ENCODE data around the gene GPR68. TPM values are rescaled to one million over a fixed set of nuclear protein-coding genes. Genes with fewer than 3 reads are reported as not detected.
A peak's percentile ranks its signal among the peaks of the same experiment; 100 is the strongest.

The GPR68 gene
- total RNA-seq, 5 donors from 2014 or later (not counting 1 experiment from before 2014, with no cell fraction given), result 3.0 to 16.4 (median 10.0) TPM

DNA sequence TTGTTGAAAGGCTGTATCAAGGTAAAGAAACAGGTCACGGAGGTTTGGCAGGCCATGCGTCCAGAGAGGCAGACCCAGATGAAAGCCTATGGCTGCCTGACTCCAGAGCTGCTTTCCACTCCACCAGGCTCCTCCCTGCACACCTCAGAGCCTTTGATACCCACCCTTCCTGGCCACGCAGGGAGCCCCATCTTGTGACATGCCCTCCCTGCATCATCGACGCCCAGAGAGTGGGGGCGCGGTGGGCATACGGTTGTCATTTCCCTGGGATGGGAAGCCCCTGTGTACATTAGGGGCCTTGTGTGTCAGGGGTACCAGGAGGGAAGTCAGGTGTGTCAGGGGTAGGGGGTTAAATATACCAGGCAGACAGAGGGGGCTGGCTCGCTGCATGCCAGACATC is 30.3 kb upstream of the GPR68 start:
- H3K4me3 Mint-ChIP-seq, result no peak overlapping the region
- no peaks in the 10 kb centered on the region for H3K9me3 Mint-ChIP-seq
- H3K27me3 Mint-ChIP-seq, result no peaks in the 10 kb centered on the region
- H3K4me1 Mint-ChIP-seq, result peaks cover under 1 to 4% (median 3%) of the 10 kb centered on the region in 3 donors
- Histone ChIP-seq H3K9me3 (no peaks in the 10 kb centered on the region), H3K27me3 (replicated peaks in 1 of 2; ENCODE audit: control insufficient read depth in 2 of 2, extremely low read depth in 1 of 2, insufficient read depth in 2 of 2, low read length in 1 of 2) (no peaks in the 10 kb centered on the region), H3K4me1 (ENCODE audit: control insufficient read depth in 1 of 2, extremely low read depth in 1 of 2, insufficient read depth in 2 of 2, low read length in 2 of 2) (peaks cover 0 to 7% of the 10 kb centered on the region in 2 experiments), H3K36me3 (ENCODE audit: control insufficient read depth in 2 of 2, extremely low read depth in 1 of 2, insufficient read depth in 1 of 2, low read length in 1 of 2) (peaks cover 56 to 93% of the 10 kb centered on the region in 2 donors), H3K4me3 (ENCODE audit: control insufficient read depth in 1 of 2, extremely low read depth in 1 of 2, low read length in 1 of 2) (no peak overlapping the region), H3K27ac (ENCODE audit: low read length) (no peak overlapping the region)
- ChIA-PET POLR2A (no interaction called here), CTCF (no interaction called here)
- DNase-seq (no peak), ATAC-seq (replicated peaks in 1 of 4) (no peak)
- WGBS (ENCODE audit: insufficient coverage), result 88% methylated on average over 7 of the region's 9 CpGs
- H3K27ac Mint-ChIP-seq, result peak overlapping the region in 1 of 2 donors; percentile 36
- peaks cover 33% of the 10 kb centered on the region for H3K36me3 Mint-ChIP-seq

DNA sequence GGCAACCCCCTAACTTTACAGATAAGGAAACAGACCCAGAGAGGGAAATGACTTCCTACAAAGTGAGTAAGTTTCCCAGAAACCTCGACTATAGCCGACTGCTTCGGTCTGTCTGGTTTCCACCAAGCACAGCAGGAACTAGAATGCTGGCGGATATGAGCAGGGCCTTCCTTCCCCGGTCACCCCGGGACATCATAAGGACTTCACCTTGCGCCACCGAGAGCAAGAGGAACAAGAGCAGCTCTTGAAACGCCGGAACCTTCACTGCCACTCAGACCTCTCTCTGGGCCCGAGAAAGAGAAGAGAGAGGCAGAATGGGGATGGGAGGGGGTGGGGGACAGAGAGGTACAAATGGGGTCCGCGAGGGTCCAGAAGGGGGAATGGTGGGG is 29.4 kb upstream of the GPR68 start:
- 94% methylated on average over 7 of the region's 13 CpGs for WGBS (ENCODE audit: insufficient coverage)
- ChIA-PET CTCF (no interaction called here), POLR2A (interaction anchor here in 1 of 2 donors (0.6 kb wide), 1 partner anchor 93 kb away, joined by 6 read pairs; no protein-coding TSS in a partner anchor)
- H3K9me3 Mint-ChIP-seq, result no peaks in the 10 kb centered on the region
- no peak overlapping the region for H3K27ac ChIP-seq (ENCODE audit: low read length)
- no peak overlapping the region for H3K4me3 Mint-ChIP-seq
- peaks cover 0 to 7% of the 10 kb centered on the region in 2 experiments for H3K4me1 ChIP-seq (ENCODE audit: control insufficient read depth in 1 of 2, extremely low read depth in 1 of 2, insufficient read depth in 2 of 2, low read length in 2 of 2)
- ATAC-seq (replicated peaks in 1 of 4), result no peak
- H3K9me3 ChIP-seq, result no peaks in the 10 kb centered on the region
- H3K27me3 ChIP-seq (replicated peaks in 1 of 2; ENCODE audit: control insufficient read depth in 2 of 2, extremely low read depth in 1 of 2, insufficient read depth in 2 of 2, low read length in 1 of 2), result no peaks in the 10 kb centered on the region
- no peak overlapping the region for H3K4me3 ChIP-seq (ENCODE audit: control insufficient read depth in 1 of 2, extremely low read depth in 1 of 2, low read length in 1 of 2)
- H3K36me3 Mint-ChIP-seq, result peaks cover 36% of the 10 kb centered on the region
- no peaks in the 10 kb centered on the region for H3K27me3 Mint-ChIP-seq
- DNase-seq, result no peak
- peaks cover 50 to 92% of the 10 kb centered on the region in 2 donors for H3K36me3 ChIP-seq (ENCODE audit: control insufficient read depth in 2 of 2, extremely low read depth in 1 of 2, insufficient read depth in 1 of 2, low read length in 1 of 2)
- H3K4me1 Mint-ChIP-seq, result peaks cover 4 to 10% (median 7%) of the 10 kb centered on the region in 3 donors
- H3K27ac Mint-ChIP-seq, result no peak overlapping the region

DNA sequence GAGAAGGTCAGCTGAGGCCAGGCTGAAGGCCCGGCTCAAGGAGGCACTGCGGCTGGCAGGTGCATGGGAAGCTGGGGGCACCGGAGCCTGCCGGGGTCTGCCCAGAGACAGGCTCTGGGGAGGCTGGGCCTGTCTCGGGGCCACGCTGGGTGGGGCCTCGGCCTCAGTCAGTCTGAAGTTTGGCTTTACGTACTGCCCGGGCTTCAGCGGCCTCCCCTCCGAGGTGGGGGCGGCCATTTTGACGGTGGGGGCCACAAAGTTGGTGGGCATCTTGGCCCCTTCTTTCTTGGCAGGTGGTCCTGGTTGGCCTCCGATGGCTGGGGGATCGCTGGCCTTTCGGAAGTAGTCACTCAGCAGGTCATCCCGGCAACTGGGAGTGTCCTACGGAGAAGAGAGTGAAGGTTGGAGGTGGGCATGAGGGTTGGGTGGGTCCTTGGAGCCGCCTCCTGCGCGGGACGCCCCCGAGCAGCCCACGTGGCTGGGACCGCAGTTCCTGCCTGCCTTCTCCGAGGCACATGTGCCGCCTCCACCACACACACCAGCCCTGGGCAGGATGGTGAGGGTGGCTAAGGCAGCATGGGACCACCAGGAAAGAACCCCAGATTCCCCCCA is 28.9 kb upstream of the GPR68 start:
- 98% methylated on average over 11 of the region's 27 CpGs for WGBS (ENCODE audit: insufficient coverage)
- no peak overlapping the region for H3K4me3 ChIP-seq (ENCODE audit: control insufficient read depth in 1 of 2, extremely low read depth in 1 of 2, low read length in 1 of 2)
- peaks cover 4 to 15% (median 7%) of the 10 kb centered on the region in 3 donors for H3K4me1 Mint-ChIP-seq
- no peaks in the 10 kb centered on the region for H3K9me3 Mint-ChIP-seq
- H3K36me3 ChIP-seq (ENCODE audit: control insufficient read depth in 2 of 2, extremely low read depth in 1 of 2, insufficient read depth in 1 of 2, low read length in 1 of 2), result peaks cover 47 to 87% of the 10 kb centered on the region in 2 donors
- ATAC-seq (replicated peaks in 1 of 4) (peak in 1 of 4 experiments; percentile 9), DNase-seq (no peak)
- no peaks in the 10 kb centered on the region for H3K27me3 ChIP-seq (replicated peaks in 1 of 2; ENCODE audit: control insufficient read depth in 2 of 2, extremely low read depth in 1 of 2, insufficient read depth in 2 of 2, low read length in 1 of 2)
- peaks cover 34% of the 10 kb centered on the region for H3K36me3 Mint-ChIP-seq
- ChIA-PET POLR2A (interaction anchor here in 1 of 2 donors (0.6 kb wide), 1 partner anchor 93 kb away, joined by 6 read pairs; no protein-coding TSS in a partner anchor), CTCF (no interaction called here)
- no peak overlapping the region for H3K4me3 Mint-ChIP-seq
- no peak overlapping the region for H3K27ac Mint-ChIP-seq
- no peaks in the 10 kb centered on the region for H3K9me3 ChIP-seq
- no peak overlapping the region for H3K27ac ChIP-seq (ENCODE audit: low read length)
- peaks cover 0 to 7% of the 10 kb centered on the region in 2 experiments for H3K4me1 ChIP-seq (ENCODE audit: control insufficient read depth in 1 of 2, extremely low read depth in 1 of 2, insufficient read depth in 2 of 2, low read length in 2 of 2)
- H3K27me3 Mint-ChIP-seq, result no peaks in the 10 kb centered on the region

DNA sequence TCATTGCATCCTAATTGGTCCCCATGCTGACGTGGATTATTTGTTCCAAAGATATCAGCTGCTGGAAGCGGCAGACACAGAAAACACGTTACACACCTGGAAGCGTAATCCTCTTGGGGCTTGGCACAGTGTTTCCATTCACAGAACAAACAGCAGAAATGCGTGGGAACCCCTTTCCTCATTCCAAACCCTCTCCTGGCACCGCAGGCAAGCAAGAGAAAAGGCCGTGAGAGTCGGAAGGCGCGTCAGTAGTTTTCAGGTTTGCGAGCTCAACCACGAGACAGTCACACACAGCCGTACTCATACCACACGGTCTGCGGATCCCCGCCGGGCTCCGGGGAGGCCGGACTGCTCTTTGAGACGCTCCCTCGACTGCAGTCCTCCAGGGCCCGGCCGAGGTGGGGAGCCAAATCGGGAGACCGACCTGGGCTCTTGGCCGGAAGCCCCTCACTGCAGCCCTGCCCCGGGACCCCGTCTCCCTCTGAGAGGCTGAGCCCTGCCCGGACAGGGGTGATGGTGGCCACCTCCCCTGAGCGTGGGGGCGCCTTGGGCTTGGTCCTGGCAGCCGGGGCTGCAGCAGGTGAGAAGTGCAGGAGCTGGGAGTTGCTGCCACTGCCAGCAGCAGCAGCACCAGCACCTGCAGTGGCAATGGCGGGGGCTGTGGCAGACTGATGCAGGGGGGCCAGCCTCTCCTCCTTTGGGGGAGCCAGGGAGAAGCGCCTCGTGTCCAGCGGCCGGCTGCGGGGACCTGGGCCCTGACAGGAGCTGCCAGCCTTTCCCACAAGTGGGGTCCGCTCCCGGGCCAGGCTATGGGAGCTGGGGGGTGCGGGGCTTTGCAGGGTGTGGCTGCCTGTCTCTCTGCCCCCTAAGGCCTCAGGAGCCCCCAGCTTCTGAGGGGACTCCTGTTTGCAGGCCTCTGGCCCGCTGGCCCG is 28.1 kb upstream of the GPR68 start:
- Histone ChIP-seq H3K9me3 (no peaks in the 10 kb centered on the region), H3K36me3 (ENCODE audit: control insufficient read depth in 2 of 2, extremely low read depth in 1 of 2, insufficient read depth in 1 of 2, low read length in 1 of 2) (peaks cover 40 to 81% of the 10 kb centered on the region in 2 donors), H3K27me3 (replicated peaks in 1 of 2; ENCODE audit: control insufficient read depth in 2 of 2, extremely low read depth in 1 of 2, insufficient read depth in 2 of 2, low read length in 1 of 2) (no peaks in the 10 kb centered on the region), H3K27ac (ENCODE audit: low read length) (no peak overlapping the region), H3K4me3 (ENCODE audit: control insufficient read depth in 1 of 2, extremely low read depth in 1 of 2, low read length in 1 of 2) (no peak overlapping the region), H3K4me1 (ENCODE audit: control insufficient read depth in 1 of 2, extremely low read depth in 1 of 2, insufficient read depth in 2 of 2, low read length in 2 of 2) (peaks cover 0 to 7% of the 10 kb centered on the region in 2 experiments)
- ChIA-PET CTCF (interaction anchor here in 1 of 2 donors (1.0 kb wide), 1 partner anchor 95 kb away, joined by 5 read pairs; no protein-coding TSS in a partner anchor), POLR2A (no interaction called here)
- H3K27ac Mint-ChIP-seq, result no peak overlapping the region
- H3K27me3 Mint-ChIP-seq, result no peaks in the 10 kb centered on the region
- no peaks in the 10 kb centered on the region for H3K9me3 Mint-ChIP-seq
- ATAC-seq (replicated peaks in 1 of 4), result peak in 1 of 4 experiments; percentile 7
- 95% methylated on average over 35 of the region's 43 CpGs for WGBS (ENCODE audit: insufficient coverage)
- peaks cover 7 to 23% (median 10%) of the 10 kb centered on the region in 3 donors for H3K4me1 Mint-ChIP-seq
- peaks cover 39% of the 10 kb centered on the region for H3K36me3 Mint-ChIP-seq
- DNase-seq, result no peak
- no peak overlapping the region for H3K4me3 Mint-ChIP-seq

DNA sequence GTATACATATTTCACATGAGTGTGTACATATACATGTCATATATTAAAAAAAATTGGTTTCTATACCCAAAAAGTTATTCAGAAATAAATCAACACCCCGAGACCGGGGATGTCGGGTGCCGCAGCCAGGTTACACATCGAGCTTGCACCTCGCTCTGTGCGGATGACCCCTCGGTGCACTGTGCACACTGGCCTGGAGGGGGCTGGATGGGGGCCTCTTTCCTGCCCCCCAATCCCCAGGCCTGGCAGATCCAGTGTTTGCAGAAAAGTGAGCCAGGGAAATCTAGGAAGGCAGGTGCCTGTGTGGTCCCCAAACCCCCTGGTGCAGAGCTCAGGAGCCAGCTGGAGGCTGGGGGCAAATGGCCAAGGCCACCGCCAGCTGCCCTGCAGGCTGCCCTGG is 27.1 kb upstream of the GPR68 start:
- H3K27me3 Mint-ChIP-seq, result no peaks in the 10 kb centered on the region
- Histone ChIP-seq H3K27ac (ENCODE audit: low read length) (no peak overlapping the region), H3K4me1 (ENCODE audit: control insufficient read depth in 1 of 2, extremely low read depth in 1 of 2, insufficient read depth in 2 of 2, low read length in 2 of 2) (peaks cover 0 to 10% of the 10 kb centered on the region in 2 experiments), H3K27me3 (replicated peaks in 1 of 2; ENCODE audit: control insufficient read depth in 2 of 2, extremely low read depth in 1 of 2, insufficient read depth in 2 of 2, low read length in 1 of 2) (no peaks in the 10 kb centered on the region), H3K4me3 (ENCODE audit: control insufficient read depth in 1 of 2, extremely low read depth in 1 of 2, low read length in 1 of 2) (no peak overlapping the region), H3K9me3 (no peaks in the 10 kb centered on the region), H3K36me3 (ENCODE audit: control insufficient read depth in 2 of 2, extremely low read depth in 1 of 2, insufficient read depth in 1 of 2, low read length in 1 of 2) (peaks cover 33 to 72% of the 10 kb centered on the region in 2 donors)
- peaks cover 7 to 25% (median 13%) of the 10 kb centered on the region in 3 donors for H3K4me1 Mint-ChIP-seq
- WGBS (ENCODE audit: insufficient coverage), result 96% methylated on average over 4 of the region's 9 CpGs
- H3K27ac Mint-ChIP-seq, result no peak overlapping the region
- ATAC-seq (replicated peaks in 1 of 4) (peak in 1 of 4 experiments; percentile 30), DNase-seq (no peak)
- CTCF ChIA-PET, result interaction anchor here in 1 of 2 donors (1.0 kb wide), 1 partner anchor 94 kb away, joined by 5 read pairs; no protein-coding TSS in a partner anchor
- no peak overlapping the region for H3K4me3 Mint-ChIP-seq
- H3K36me3 Mint-ChIP-seq, result peaks cover 38% of the 10 kb centered on the region
- H3K9me3 Mint-ChIP-seq, result no peaks in the 10 kb centered on the region
- POLR2A ChIA-PET, result no interaction called here

DNA sequence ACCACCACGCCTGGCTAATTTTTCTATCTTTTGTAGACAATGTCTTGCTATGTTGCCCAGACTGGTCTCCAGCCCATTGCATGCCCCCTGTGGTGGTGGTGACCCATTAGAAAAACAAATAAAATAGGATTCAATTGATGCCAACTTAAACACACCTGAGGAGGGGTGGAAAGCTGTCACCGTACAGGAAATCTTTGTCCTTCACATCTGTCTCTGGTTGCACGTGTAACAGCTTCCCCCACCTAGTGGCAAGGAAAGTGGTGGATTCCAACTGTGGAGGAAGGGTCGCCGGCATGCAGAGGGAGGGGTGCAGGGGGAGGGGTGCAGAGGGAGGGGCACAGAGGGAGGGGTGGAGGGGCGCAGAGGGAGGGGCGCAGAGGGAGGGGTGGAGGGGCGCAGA is 26.1 kb upstream of the GPR68 start:
- Mint-ChIP-seq H3K27me3 (no peaks in the 10 kb centered on the region), H3K36me3 (peaks cover 33% of the 10 kb centered on the region), H3K4me1 (peaks cover 11 to 32% (median 18%) of the 10 kb centered on the region in 3 donors), H3K27ac (peak overlapping the region in 1 of 2 donors; percentile 67), H3K9me3 (no peaks in the 10 kb centered on the region), H3K4me3 (no peak overlapping the region)
- Histone ChIP-seq H3K4me1 (ENCODE audit: control insufficient read depth in 1 of 2, extremely low read depth in 1 of 2, insufficient read depth in 2 of 2, low read length in 2 of 2) (peaks cover 0 to 6% of the 10 kb centered on the region in 2 experiments), H3K9me3 (no peaks in the 10 kb centered on the region), H3K4me3 (ENCODE audit: control insufficient read depth in 1 of 2, extremely low read depth in 1 of 2, low read length in 1 of 2) (no peak overlapping the region), H3K27me3 (replicated peaks in 1 of 2; ENCODE audit: control insufficient read depth in 2 of 2, extremely low read depth in 1 of 2, insufficient read depth in 2 of 2, low read length in 1 of 2) (no peaks in the 10 kb centered on the region), H3K36me3 (ENCODE audit: control insufficient read depth in 2 of 2, extremely low read depth in 1 of 2, insufficient read depth in 1 of 2, low read length in 1 of 2) (peaks cover 33 to 64% of the 10 kb centered on the region in 2 donors), H3K27ac (ENCODE audit: low read length) (no peak overlapping the region)
- DNase-seq (no peak), ATAC-seq (replicated peaks in 1 of 4) (no peak)
- 80% methylated on average over 2 of the region's 8 CpGs for WGBS (ENCODE audit: insufficient coverage)
- ChIA-PET POLR2A (interaction anchor here in 1 of 2 donors (0.5 kb wide), 1 partner anchor 34 kb away, joined by 3 read pairs; no protein-coding TSS in a partner anchor), CTCF (no interaction called here)

All from T-cell (primary cell).